ENCODE results near the gene HIBCH. TPM values are rescaled to one million over a fixed set of nuclear protein-coding genes. Genes with fewer than 3 reads are reported as not detected.
"Not testable (repeated sequence)": the region's sequence is repeated elsewhere in the genome, so short reads cannot be mapped to it uniquely, and the experiment has no call there.

HIBCH gene
- total RNA-seq, 2 donors from 2014 or later = 51.4 to 66.1 TPM

DNA sequence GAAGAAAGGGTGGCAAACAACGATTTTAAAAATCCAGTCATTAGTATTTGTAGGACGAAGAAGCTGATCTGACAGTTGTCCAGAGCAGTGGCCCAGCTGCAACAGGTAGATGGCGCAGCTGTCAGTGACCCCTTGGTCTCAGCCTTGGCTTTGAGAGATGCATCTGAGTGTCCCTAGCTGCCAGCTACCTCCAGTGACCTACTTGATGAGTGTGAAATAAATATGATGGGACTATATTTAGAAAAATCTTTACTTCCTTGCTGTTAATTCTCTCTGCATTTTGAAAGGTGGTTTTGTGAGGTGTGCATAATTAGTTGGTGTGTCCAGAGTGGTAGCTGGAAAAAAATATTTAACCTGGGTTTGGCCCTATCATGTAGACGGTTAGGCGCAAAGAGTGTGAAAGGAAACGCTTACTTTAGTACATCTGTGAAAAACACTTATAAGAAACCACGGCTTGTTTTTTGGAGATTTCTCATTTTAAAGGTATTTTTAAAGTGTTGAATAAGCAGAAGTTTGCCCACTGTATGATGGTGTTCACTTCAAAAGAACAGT, 24.7 kb upstream of the HIBCH start:
- intact Hi-C loops (cut with DNase I, micrococcal nuclease) = no loop called here
- DNase-seq (peak; percentile 70 to 73), ATAC-seq (peak; percentile 75)

DNA sequence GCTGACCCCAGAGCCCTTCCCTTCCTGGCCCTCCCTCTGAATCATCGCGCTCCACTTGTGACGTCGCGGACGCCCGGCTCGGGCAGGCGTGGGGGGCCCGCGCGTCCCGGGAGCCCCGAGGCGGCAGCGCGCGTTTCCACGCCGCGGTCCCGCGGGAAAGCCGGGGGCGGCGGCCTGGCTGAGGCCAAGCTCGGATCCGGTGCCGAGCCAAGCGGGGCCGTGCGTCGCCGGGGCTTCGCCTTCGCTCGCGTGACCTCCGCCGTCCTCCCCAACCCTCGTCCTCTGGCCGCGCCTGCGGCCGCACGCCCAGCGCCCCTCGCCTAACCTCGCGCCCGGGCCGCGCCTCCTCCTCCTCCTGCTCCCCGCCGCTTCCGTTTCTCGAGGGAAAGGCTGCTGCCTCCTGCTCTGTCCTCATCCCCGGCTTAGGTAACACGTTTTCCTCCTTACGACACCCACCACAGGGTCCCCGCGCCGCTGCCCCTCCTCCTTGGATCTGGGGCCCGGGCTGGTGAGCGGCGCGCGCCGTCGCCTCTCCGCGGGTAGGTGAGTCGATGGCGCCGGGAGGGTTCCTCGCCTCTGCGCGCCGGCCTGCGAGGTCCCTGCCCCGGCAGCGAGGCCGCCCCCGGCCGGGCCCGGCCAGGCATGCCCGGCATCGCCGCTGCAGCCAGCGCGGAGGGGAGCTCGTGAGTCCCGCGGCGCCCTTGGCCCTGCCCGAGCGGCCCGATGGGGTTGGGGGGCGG, 24.1 kb upstream of the HIBCH start, which contains the start of gene INPP1:
Gene INPP1, plus strand, starts transcription at position 54 of the 740 bp plus-strand sequence. CDS start 16,514 bp downstream, outside the sequence.
- DNase-seq = peak; percentile 74 to 80
- ATAC-seq = peak; percentile 85
- intact Hi-C loops (cut with DNase I, micrococcal nuclease) = no loop called here

DNA sequence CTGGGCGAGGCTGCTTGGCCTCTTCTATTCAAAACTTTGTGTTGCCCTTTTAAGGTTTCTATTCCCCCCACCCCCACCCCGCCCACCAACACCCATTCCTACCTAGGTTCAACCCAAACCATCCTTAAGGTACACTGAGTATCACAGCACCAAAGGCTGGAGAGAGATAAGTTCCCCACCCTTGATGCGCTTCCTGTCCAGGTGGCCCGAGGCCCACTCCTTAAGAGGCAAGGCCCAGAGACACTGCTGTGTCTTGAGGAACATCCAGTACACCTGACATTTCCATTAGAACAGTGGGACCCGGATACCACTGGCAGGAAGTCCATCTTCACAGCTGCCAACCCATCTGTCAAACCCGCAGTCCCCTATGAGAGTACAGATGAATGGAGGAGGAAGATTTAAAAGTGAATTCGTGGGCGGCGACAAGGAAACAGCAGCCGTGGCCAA, 23.5 kb upstream of the HIBCH start:
- ATAC-seq = no peak
- DNase-seq = no peak
- intact Hi-C loops (cut with DNase I, micrococcal nuclease) = no loop called here

DNA sequence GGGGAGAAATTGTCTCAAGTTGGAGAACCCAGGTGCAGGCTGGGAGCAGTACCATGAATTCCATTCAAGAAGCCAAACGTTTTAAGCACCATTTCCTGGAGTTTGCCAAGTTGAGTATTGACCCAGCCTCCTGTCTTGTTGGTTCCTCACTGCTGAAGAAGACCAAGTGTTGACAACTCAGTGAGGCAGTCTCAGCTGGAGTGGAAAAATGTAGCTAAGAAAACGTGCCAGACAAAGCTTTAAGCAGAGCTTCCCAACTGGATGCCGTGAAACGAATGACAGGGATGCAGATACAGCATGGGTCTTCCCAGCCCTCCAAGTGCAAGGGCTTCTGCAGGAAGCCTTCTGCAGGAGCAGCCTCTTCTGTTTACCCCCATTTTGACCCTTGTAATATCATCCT, 23.0 kb upstream of the HIBCH start:
- intact Hi-C loops (cut with DNase I, micrococcal nuclease) = no loop called here
- DNase-seq = no peak

DNA sequence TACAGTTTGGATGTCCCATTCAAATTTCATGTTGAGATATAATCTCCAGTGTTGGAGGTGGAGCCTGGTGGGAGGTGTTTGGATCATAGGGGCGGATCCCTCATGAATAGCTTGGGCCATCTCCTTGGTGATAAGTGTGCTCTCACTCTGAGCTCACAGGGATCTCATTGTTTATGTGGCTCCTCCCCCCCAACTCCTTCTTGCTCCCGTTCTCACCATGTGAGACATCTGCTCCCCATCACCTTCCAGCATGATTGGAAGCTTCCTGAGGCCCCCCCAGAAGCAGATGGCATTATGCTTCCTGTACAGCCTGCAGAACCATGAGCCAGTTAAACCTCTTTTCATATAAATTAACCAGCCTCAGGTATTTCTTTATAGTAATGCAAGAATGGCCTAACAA, 20.7 kb upstream of the HIBCH start:
- DNase-seq (no peak), ATAC-seq (no peak)
- intact Hi-C loops (cut with DNase I, micrococcal nuclease) = no loop called here

More for the DNA sequence above, 23.0 kb upstream of the HIBCH start:
- ATAC-seq = no peak

DNA sequence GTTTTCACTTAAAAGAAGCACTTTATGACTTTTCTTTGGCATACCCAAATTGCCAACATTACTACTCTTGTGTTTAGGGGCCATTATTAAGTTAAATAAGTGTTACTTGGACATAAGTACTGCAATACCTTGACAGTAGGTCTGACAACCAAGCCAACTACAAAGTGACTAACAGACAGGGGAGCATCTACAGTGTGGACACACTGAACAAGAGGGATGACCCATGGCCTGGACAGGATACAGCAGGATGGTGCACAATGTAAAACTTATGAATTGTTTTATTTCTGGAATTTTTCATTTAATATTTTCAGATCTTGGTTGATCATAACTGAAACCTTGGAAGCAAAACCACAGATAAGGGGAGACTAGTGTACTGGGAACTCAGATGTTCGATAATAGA, 19.8 kb upstream of the HIBCH start:
- intact Hi-C loops (cut with DNase I, micrococcal nuclease) = no loop called here
- ATAC-seq (no peak), DNase-seq (no peak)

DNA sequence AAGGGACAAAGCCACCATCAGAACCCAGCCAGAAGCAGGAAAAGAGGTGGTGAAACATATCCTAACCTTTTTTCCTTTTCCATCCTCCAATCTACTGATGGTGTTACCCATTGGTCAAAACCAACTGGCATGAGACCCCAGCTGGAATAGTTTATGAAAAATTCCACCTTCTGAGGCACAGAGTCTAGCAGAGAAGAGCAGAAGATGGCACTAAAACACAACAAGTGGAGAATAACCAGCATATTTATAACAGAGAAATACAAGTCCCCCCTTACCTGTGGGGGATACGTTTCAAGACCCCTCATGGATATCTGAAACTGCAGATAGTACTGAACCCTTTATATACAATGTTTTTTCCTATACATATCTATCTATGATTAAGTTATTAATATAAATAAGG, 18.8 kb upstream of the HIBCH start:
- ATAC-seq = no peak
- intact Hi-C loops (cut with DNase I, micrococcal nuclease) = no loop called here
- no peak for DNase-seq

DNA sequence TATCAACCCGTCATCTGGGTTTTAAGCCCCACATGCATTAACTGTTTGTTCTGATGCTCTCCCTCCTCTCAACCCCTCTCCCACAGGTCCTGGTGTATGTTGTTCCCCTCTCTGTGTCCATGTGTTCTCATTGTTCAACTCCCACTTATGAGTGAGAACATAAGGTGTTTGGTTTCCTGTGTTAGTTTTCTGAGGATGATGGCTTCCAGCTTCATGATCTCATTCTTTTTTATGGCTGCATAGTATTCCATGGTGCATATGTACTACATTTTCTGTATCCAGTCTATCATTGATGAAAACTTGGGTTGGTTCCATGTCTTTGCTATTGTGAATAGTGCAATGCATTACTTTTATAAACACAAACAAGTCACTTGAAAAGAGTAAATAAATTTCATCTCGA, 16.8 kb upstream of the HIBCH start:
- DNase-seq (no peak), ATAC-seq (no peak)
- intact Hi-C loops (cut with DNase I, micrococcal nuclease) = no loop called here

DNA sequence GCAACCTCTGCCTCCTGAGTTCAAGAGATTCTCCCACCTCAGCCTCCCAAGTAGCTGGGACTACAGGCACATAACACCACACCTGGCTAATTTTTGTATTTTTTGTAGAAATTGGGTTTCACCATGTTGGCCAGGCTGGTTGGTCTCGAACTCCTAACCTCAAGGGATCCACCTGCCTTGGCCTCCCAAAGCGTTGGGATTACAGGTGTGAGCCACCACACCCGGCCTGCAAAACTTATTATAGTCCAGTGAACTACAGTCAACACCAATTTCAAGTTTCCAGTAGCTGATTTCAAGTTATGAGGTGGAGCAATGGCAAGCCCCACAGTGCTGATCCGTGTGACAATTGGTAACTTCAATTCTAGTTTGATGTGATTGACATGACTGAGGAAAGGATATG, 16.0 kb upstream of the HIBCH start:
- DNase-seq; ATAC-seq; intact Hi-C loops (cut with DNase I, micrococcal nuclease): not testable (repeated sequence)

DNA sequence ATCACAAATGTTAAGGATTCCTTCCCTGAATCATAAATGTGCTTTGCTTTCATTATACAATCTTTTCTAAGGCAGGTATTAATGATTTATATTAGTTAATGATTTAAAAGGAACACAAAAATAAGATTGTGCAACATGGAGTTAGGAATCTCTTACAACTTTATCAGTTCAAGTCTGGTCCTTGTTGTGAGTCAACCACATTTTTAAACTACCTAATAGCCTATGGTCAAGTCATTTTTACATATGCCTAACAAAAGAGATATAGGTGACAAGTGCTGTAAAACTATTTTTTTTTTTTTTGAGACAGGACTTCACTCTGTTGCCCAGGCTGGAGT, 15.6 kb upstream of the HIBCH start:
- DNase-seq (no peak), ATAC-seq (peak; percentile 6)
- intact Hi-C loops (cut with DNase I, micrococcal nuclease) = no loop called here

DNA sequence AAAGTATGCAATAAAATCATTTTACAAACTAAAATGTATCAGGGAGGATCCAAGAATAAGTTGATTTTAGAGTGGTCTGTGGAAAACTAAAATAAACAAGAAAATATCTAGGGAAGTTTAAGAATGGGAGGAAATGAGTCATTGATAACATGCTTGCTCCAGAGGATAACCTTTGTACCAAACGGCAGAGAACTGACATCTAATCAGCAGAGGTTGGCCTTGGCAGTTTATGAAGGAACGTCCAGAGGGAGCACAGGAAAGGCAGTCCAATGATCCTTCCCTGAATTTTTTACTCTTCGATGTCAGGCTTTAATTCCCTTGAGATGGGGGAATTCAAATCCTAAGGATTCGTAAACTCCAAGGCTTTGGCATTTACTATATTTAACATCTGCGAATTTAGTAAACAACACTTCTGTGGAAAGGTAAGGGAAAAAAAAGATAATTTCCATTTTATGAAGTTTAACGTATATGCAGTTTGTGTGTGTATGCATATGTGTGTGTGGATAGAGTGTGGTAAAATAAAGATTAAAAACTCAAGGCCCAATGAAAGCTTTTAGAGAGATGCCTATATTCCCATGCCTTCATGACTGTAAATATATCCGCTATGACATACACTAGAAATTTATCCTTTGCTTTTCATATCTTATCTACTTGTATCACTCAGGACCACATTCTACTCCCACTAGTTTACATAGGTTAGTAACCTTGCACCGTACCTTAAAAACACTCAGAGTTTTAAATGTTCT, 15.0 kb upstream of the HIBCH start:
- intact Hi-C loops (cut with DNase I, micrococcal nuclease) = no loop called here
- no peak for DNase-seq
- ATAC-seq = peak; percentile 99

DNA sequence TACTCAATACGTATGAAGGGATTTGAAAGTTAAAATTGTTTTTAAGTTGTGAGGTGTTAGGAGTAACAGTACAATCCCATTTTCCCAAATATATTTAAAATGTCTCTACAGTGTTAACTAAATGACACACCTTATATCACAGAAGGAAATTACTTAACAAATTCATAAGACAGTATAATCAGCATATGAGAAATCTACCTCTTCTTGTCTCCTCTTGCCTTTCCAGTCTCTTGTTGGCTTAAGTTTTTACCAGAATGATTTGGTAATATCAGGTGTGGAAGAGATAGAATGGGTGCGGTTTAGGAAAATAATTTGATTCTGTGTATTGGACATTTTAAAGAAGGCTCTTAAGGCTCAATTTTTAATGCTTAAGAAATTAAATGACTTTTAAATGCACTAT, 14.3 kb upstream of the HIBCH start:
- DNase-seq = no peak
- peak; percentile 30 for ATAC-seq
- intact Hi-C loops (cut with DNase I, micrococcal nuclease) = no loop called here

DNA sequence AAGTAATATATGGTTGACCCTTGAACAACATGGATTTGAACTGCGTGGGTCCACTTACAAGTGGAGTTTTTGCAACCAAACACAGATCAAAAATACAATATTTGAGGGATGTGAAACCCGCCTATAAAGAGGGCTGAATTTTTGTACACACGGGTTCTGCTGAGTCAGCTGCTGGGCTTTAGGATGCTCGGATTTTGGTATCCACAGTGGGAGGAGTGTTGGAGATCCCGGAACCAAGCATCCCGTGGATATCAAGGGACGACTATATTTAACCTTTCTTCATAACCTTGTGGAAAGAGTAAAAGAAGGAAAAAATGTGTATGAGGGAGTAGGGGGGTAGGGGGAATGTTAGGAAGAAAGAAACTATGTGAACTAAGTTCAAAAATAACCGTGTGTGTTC, 13.8 kb upstream of the HIBCH start:
- DNase-seq (no peak), ATAC-seq (no peak)
- intact Hi-C loops (cut with DNase I, micrococcal nuclease) = no loop called here

DNA sequence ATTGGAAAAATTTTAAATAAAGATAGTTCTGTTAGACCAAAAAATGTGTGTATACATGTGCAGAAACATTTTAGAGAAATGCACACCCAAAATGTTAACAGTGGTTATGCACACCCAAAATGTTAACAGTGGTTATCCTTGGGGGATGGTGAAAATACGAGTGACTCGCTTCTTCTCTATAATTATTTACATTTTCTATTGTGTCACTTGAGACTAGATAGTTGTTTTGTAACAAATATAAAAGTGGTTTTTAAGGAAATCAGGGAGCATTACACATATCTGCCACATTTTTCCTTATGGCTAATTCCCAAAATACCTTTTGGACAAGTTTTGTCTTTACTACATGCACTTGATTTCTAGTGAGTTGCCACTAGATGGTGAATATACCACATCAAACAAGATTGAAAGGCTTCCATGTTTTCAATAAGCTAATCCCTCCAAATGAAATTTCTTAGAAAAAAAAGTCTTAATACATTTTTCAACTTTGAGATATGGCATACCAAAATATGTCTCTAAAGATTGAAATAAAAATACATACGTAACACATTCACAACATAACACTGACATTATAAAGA, 9.0 kb upstream of the HIBCH start:
- ATAC-seq = no peak
- DNase-seq = no peak
- intact Hi-C loops (cut with DNase I, micrococcal nuclease) = no loop called here

DNA sequence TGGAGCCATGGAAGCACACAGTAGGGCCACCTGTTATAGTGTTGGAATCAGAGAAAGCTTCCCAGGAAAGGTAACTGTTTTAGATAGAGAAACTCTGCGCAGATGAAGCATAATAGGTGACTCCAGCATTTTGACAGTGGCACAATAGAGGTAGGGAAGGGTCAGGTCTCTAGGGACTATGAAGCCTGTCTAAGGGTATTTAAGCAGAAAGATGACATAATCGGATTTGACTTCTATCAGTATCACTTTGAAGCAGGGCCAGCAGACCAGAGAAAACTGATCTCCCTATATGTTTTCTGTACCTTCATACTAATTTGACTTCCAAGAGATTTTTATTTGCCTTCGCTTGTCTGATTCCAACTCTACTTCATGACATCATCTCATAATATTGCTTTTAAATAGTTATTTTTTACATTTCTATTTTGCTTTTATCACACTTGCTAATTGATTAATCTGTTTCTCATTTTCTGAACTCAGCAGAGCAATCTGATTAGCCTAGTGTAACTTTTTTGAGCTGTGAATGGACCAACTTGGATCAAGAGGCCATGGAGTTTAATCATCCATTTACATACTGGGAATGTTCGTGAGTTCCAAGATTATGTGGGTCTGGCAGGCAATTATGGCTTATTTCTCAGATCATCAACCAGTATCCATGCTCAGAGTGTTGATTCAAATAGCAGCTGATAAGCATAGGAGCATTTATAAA, 8.4 kb upstream of the HIBCH start:
- DNase-seq (no peak), ATAC-seq (no peak)
- intact Hi-C loops (cut with DNase I, micrococcal nuclease) = no loop called here

DNA sequence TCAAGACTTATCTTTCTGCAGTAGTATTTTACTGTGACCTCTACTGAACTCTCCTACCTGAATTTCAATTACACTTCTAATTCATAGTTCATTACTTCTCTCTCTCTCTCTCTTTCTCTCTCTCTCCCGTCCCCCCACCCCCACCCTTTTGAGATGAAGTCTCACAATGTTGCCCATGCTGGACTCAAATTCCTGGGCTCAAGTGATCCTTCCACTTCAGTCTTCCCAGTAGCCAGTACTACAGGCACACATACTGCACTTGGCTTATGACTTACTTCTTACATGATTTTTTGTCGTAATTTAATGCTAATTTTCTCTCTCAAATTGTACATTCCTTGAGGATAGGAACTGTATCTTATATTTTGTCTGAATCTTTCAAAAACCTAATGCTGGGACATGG, 6.0 kb upstream of the HIBCH start:
- ATAC-seq (no peak), DNase-seq (no peak)
- intact Hi-C loops (cut with DNase I, micrococcal nuclease) = no loop called here

DNA sequence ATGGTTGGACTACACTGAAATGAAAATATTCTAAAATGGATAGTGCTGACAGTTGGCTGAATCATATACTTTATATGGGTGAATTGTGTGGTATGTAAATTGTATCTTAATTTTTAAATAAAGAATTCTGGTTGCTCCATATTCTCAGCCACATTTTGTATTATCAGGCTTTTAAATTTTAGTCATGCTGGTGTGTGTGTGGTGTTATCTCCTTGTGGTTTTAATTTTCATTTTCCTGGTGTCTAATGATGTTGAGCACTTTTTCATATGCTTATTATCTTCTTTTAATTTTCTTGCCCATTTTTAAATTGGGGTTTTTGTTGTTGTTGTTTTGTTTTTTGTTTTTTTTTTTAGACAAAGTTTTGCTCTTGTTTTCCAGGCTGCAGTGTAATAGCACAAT, 3.8 kb upstream of the HIBCH start:
- intact Hi-C loops (cut with DNase I, micrococcal nuclease) = no loop called here

DNA sequence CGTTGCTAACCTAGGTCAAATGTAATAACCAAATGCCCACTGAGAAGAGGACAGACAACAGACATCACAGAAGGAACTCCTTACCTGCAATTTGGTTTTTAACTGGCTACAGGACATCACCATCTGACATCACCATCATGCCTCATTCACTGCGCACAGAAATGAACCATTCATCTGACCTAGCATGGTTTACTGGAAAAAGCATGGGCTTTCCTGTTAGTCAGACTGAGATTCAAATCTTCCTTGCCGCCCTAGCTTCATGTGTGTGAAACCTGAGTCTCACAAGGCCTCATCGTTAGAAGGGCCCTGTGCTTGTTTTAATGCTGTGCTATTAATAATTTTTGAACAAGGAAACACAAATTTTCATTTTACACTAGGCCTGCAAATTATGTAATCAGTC, 1.1 kb upstream of the HIBCH start:
- intact Hi-C loops (cut with DNase I, micrococcal nuclease) = no loop called here
- DNase-seq = no peak
- no peak for ATAC-seq

More for the DNA sequence above, 3.8 kb upstream of the HIBCH start:
- DNase-seq (no peak), ATAC-seq (no peak)

DNA sequence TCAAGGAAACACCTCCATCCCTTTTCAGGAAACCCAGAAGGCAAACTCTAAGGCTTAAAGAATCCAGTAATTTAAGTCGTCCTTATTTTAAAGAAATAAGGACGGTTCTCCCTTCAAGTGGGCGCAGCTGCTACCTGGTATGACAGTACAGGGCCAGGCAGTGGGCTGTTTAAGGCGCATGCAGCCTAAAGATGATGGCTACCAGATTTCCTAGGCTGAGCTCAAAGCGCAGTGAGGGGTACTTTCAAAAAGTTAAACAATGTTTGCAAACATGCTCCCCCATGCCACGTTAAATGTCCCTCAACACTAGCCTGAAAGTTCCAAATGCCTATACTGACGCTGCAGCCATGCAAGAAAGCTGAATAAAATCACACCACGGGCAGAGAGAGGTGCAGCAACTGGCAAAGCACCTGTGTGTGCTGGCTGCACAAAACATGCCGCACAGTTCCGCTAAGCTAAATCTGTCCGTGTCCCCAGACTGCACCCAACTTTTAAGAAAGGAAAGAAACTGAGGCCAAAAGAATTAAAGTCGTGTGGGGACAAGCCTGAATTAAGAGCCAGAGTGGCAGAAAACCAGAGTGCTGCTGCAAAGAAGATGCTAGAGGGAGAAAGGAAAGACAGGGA, 583 bp downstream of the HIBCH start:
- DNase-seq (peak in 1 of 2 donors; percentile 32), ATAC-seq (peak; percentile 37)
- intact Hi-C loops (cut with DNase I, micrococcal nuclease) = no loop called here

Data from left colon (tissue), 2 donors.